Adrenal gland (tissue), 12 donors: ENCODE results near the gene TNS3. TPM values are rescaled to one million over a fixed set of nuclear protein-coding genes. Genes with fewer than 3 reads are reported as not detected.
A peak's percentile ranks its signal among the peaks of the same experiment; 100 is the strongest.

ENCODE experiments used
- DNase-seq, 7 donors: peaks; one replicate each; pipeline ENCODE4 v3.0.0-alpha.2; 2019 to 2020
- H3K27ac ChIP-seq, 5 donors: fragments of 200-600 bp; sonication (generic) in 4 of 5; 1 replicate in 3 of 5; 2 replicates in 2 of 5; pipeline versions ENCODE4 v1.5.1 to v1.8.0; 2016 to 2020; ENCODE audit warnings: mild to moderate bottlenecking in 1 of 5
- H3K27me3 ChIP-seq: fragments of 200-600 bp; 2 replicates; pipeline ENCODE4 v1.8.0; 2021
- H3K36me3 ChIP-seq, 2 donors: fragments of 200-600 bp; replicated peaks in 1 of 2; 1 replicate in 1 of 2; 2 replicates in 1 of 2; pipeline versions ENCODE4 v1.5.1 to v1.8.0; 2018 to 2022
- H3K4me1 ChIP-seq, 2 donors: fragments of 200-600 bp; replicated peaks in 1 of 2; 1 replicate in 1 of 2; 2 replicates in 1 of 2; pipeline versions ENCODE4 v1.5.1 to v1.8.0; 2018 to 2021
- H3K4me3 ChIP-seq, 4 donors: fragments of 200-600 bp; sonication (generic) in 3 of 4; one replicate each; pipeline ENCODE4 v1.5.1; 2016 to 2018
- H3K9me3 ChIP-seq, 3 donors: fragments of 200-600 bp; sonication (generic) in 1 of 3; replicated peaks in 1 of 3; 1 replicate in 2 of 3; 2 replicates in 1 of 3; pipeline versions ENCODE4 v1.5.1 to v1.8.0; 2016 to 2021
- POLR2A ChIP-seq, 2 donors: fragments of 450-650 bp; IDR thresholded peaks; one replicate each; pipeline ENCODE4 v1.6.1; 2017; ENCODE audit warnings: antibody characterized with exemption in 2 of 2, mild to moderate bottlenecking in 2 of 2, moderate library complexity in 1 of 2
- WGBS, 4 donors: extraction: QIAGEN DNeasy Blood & Tissue Kit in 2 of 4; methylation state at CpG; one replicate each; pipeline versions ENCODE4 v1.1.5 to v1.1.7; 2013 to 2017; 5-methylcytosine and 5-hydroxymethylcytosine counted together
- intact Hi-C, 2 donors: fragments of 100-400 bp; cut with DNase I; formaldehyde crosslinking; loops; one replicate each; pipeline versions ENCODE4 v1.14.1 to v1.15.0; 2022 to 2023
- polyA plus RNA-seq, 3 donors: library from polyadenylated mRNA; stranded (reverse); fragments of 200-250 nt in 2 of 3; fragments of 350-450 nt in 1 of 3; fragmentation: Illumina TruSeq in 1 of 3; extraction: RNeasy Lipid Tissue Mini Kit (QIAGEN cat#74804) in 1 of 3; gene quantifications; one replicate each; pipeline ENCODE4 v1.2.3, GENCODE V29; 2013 to 2014
- total RNA-seq, 9 donors: library from RNA; depleted of rRNA in 4 of 9; stranded (reverse); fragments of >200 nt in 4 of 9; fragments of 120-200 nt in 1 of 9; fragmentation: NEBNext Ultra II Directional in 1 of 9; extraction: Animal tissue kit (Norgen Biotek cat#: 25700) in 1 of 9; gene quantifications; one replicate each; pipeline versions ENCODE4 v1.1.0 to v1.2.4, GENCODE V29; 2013 to 2023
- TF ChIP-seq, protein P1 (sequence below), 6 experiments: fragments of 450-650 bp in 4 of 6; fragments of 200-600 bp in 2 of 6; sonication (generic) in 1 of 6; IDR thresholded peaks; 1 replicate in 5 of 6; 2 replicates in 1 of 6; pipeline versions ENCODE4 v1.5.1 to v1.8.0; 2016 to 2021; ENCODE audit warnings: antibody characterized with exemption in 6 of 6, mild to moderate bottlenecking in 2 of 6, moderate library complexity in 1 of 6
- donor health status: healthy with polysubstance abuse.
- donor health status: Bipolar disorder and iron deficiency.
- donor health status: DM: yes; HTN: yes; CAD: no.
- donor health status: DM: no; HTN: no; CAD: no.
- donor health status: DM: no; HTN: no; CAD: no.
- donor health status: DM: yes; HTN: yes; CAD: no.

TNS3 gene
- total and polyA plus RNA-seq, 12 donors: 21.0 to 188 (median 99.8) TPM

DNA sequence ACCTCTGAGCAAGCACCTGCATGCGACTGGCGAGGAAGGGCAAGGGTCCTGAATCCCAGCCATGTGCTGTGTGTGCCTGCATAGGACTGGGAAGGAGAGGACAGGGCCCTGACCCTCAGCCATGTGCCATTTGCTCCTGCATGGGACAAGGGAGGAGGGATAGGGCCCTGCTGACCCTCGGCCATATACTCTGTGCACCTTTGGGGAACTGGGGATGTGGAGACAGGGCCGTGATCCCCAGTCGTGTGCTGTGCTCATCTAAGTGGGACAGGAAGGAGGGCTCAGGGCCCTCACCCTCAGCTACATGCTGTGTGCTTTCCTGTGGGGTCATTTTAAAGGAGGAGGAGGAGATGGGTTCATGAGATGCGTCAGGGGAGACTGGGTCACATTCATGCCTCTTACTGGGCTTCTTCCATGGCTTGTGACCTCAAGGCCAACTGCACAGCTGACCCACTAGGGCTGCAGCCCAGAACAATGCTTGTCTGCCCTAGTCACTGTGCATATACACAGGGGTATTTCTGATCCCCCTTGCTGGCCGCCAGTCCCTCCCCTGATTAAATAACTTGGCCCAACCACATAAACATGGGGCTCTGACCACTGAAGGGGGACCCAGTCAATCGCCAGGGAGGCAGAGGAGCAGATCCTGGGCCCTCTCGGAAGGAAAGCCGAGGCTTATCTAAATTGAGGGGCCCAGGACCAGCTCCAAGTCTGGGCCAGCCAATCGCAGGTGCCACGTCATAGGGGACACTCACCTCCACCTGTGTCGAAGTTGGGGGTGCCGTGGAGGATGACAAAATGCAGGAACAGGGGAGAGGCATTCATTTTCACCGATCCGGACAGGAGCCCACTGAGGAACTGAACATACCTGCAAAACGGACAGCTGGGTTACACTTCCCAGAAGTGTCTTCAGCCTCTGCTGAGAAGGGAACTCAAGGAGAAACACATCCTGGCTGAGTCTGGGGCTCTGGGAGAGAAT is 167.3 kb downstream of the TNS3 start:
- H3K4me3 ChIP-seq: no peak overlapping the region
- H3K4me1 ChIP-seq: peaks cover 0 to 12% of the 10 kb centered on the region in 2 donors
- no peaks in the 10 kb centered on the region for H3K9me3 ChIP-seq
- H3K27me3 ChIP-seq: no peaks in the 10 kb centered on the region
- H3K36me3 ChIP-seq: peaks cover 0 to 57% of the 10 kb centered on the region in 2 donors
- TF ChIP-seq POLR2A (IDR thresholded peaks at IDR 0.05): no peak
- TF ChIP-seq, protein P1, sequence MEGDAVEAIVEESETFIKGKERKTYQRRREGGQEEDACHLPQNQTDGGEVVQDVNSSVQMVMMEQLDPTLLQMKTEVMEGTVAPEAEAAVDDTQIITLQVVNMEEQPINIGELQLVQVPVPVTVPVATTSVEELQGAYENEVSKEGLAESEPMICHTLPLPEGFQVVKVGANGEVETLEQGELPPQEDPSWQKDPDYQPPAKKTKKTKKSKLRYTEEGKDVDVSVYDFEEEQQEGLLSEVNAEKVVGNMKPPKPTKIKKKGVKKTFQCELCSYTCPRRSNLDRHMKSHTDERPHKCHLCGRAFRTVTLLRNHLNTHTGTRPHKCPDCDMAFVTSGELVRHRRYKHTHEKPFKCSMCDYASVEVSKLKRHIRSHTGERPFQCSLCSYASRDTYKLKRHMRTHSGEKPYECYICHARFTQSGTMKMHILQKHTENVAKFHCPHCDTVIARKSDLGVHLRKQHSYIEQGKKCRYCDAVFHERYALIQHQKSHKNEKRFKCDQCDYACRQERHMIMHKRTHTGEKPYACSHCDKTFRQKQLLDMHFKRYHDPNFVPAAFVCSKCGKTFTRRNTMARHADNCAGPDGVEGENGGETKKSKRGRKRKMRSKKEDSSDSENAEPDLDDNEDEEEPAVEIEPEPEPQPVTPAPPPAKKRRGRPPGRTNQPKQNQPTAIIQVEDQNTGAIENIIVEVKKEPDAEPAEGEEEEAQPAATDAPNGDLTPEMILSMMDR (IDR thresholded peaks at IDR 0.05): no peak
- intact Hi-C loops: no loop called here
- peak in 4 of 7 donors; percentile 39 to 63 (median 44) for DNase-seq
- H3K27ac ChIP-seq: peak overlapping the region in 1 of 5 donors; percentile 28
- 83 to 92% (median 86%) methylated on average over 11 to 17 of the region's 17 CpGs for WGBS, 4 donors

DNA sequence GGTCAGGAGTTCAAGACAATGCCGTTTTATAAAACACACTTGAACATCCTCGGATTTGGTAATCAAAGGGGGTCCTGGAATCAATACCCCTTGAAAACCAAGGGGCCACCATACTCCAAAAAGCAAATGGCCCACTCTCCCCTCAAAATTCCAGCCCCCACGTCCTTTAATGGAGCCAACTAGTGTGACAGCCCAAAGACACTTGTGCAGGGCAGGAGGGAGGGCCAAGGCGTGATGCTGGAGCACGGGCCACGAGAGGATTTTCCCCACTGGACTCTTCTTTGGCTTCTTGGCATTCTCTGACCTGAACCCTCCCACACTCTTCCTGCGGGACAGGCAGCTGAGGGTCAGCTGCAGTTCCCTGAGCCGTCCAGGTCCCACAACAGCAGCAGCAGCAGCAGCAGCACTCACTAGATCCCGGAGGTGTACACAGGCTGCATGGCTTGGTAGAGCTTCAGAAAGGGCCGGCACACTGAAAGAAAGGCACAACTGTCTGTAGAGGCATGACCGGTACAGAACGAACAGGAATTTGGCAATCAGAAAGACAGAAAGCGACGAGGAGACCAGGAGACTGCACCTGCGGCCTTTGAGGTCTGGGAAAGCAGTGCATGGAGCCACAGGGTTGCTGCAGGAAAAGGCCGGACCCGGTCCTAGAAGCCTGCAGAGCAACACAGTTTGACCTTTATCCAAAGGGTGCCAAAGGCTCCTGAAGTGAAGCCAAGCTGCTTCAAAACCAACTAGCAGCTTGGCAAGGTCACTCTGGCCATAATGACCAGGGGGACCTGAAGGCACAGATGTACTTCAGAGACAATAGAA is 168.2 kb downstream of the TNS3 start:
- peaks cover 0 to 60% of the 10 kb centered on the region in 2 donors for H3K36me3 ChIP-seq
- intact Hi-C loops: no loop called here

DNA sequence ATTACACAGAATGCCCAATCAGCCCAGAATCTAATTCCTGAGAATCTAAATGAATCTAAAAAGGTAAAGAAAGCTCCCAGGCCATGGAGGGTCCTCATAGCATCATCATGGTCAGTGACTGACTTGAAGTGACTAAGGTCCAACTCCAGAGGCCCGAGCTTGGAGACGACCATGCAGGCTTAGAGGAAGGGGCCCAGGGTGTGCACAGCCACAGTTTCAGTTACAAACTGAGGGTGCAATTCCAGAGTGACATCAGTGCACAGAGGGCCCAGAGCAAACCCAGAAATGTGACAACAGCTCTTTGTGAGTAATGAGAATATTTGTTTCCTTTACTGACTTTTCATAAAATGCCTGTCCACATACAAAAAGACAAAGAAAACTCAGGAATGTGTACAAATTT is 170.0 kb downstream of the TNS3 start:
- H3K27ac ChIP-seq: no peak overlapping the region
- DNase-seq: peak in 1 of 7 donors; percentile 11
- H3K4me3 ChIP-seq: no peak overlapping the region
- H3K27me3 ChIP-seq: no peaks in the 10 kb centered on the region
- 90 to 100% (median 93%) methylated on average over 2 of the region's 2 CpGs for WGBS, 4 donors
- TF ChIP-seq POLR2A (IDR thresholded peaks at IDR 0.05): no peak
- H3K9me3 ChIP-seq: no peaks in the 10 kb centered on the region
- H3K36me3 ChIP-seq: peaks cover 0 to 66% of the 10 kb centered on the region in 2 donors
- H3K4me1 ChIP-seq: peaks cover 1 to 13% of the 10 kb centered on the region in 2 donors
- intact Hi-C loops: no loop called here

More for the DNA sequence above, 168.2 kb downstream of the TNS3 start:
- Histone ChIP-seq H3K4me3 (no peak overlapping the region), H3K4me1 (peaks cover 0 to 12% of the 10 kb centered on the region in 2 donors), H3K9me3 (no peaks in the 10 kb centered on the region), H3K27ac (peak overlapping the region in 1 of 5 donors; percentile 28), H3K27me3 (no peaks in the 10 kb centered on the region)
- peak in 2 of 7 donors; percentile 21 to 48 for DNase-seq
- TF ChIP-seq POLR2A (IDR thresholded peaks at IDR 0.05): no peak
- TF ChIP-seq, protein P1 (IDR thresholded peaks at IDR 0.05): no peak
- WGBS, 4 donors: 80 to 86% (median 84%) methylated on average over 15 to 17 of the region's 17 CpGs

DNA sequence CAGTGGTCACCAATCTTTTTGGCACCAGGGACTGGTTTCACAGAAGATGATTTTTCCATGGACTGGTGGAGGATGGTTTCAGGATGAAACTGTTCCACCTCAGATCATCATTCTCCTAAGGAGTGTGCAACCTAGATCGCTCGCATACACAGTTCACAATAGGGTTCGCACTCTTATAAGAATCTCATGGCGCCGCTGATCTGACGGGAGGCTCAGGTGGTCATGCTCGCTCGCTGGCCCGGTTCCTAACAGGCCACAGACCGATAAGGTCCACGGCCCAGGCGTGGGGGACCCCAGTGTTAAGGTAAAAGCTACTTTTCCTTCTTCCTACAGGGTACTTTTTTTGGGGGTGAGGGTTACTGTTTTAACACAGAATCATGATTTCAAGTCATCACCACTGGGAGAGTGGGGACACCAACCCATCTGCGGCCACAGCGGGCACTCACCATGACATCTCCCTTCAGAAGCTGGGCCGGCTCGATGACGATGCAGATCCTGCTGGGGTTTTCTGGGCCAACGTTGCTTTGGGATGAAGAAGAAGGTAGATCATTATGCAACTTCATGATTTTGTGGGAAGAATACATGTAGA is 170.5 kb downstream of the TNS3 start:
- peaks cover 0 to 66% of the 10 kb centered on the region in 2 donors for H3K36me3 ChIP-seq
- H3K4me1 ChIP-seq: peaks cover 6 to 19% of the 10 kb centered on the region in 2 donors
- no peaks in the 10 kb centered on the region for H3K9me3 ChIP-seq
- H3K27ac ChIP-seq: no peak overlapping the region
- H3K4me3 ChIP-seq: no peak overlapping the region
- 94 to 99% (median 96%) methylated on average over 18 of the region's 18 CpGs for WGBS, 4 donors
- intact Hi-C loops: no loop called here
- no peaks in the 10 kb centered on the region for H3K27me3 ChIP-seq
- DNase-seq: peak in 2 of 7 donors; percentile 17 to 41
- TF ChIP-seq, protein P1 (IDR thresholded peaks at IDR 0.05): no peak
- no peak for TF ChIP-seq POLR2A (IDR thresholded peaks at IDR 0.05)
